Activated gamma-delta T cell treated with Interleukin-2 at 50 U/mL for 16 hours (primary cell): ENCODE results near the gene SUN2.
A peak's percentile ranks its signal among the peaks of the same experiment; 100 is the strongest.
"Not testable (repeated sequence)": the region's sequence is repeated elsewhere in the genome, so short reads cannot be mapped to it uniquely, and the experiment has no call there.

Source experiments
- DNase-seq: peaks from one replicate; pipeline ENCODE4 v3.0.0-alpha.2; 2020

SUN2 gene

GRCh38 chr22:38755911-38756532 lies at the start of gene SUN2:
TSS of gene SUN2 (minus strand) at chr22:38755998. CDS start at chr22:38752628, 3,370 bp downstream.
- peak; percentile 95 for DNase-seq

- not testable (repeated sequence) for DNase-seq
Measured at GRCh38 chr22:38805041-38805593, 49.3 kb upstream of the SUN2 start.

- no peak for DNase-seq
Measured at GRCh38 chr22:38802671-38803121, 46.9 kb upstream of the SUN2 start.

GRCh38 chr22:38799265-38800002 lies 43.6 kb upstream of the SUN2 start:
- DNase-seq: no peak

- no peak for DNase-seq
Measured at GRCh38 chr22:38798496-38798895, 42.7 kb upstream of the SUN2 start.

GRCh38 chr22:38796262-38796957 lies 40.6 kb upstream of the SUN2 start:
- DNase-seq: no peak

- DNase-seq: no peak
Measured at GRCh38 chr22:38795569-38795968, 39.8 kb upstream of the SUN2 start.

GRCh38 chr22:38793721-38794466 lies 38.1 kb upstream of the SUN2 start, which contains the start of gene DNAL4:
TSS of gene DNAL4 (minus strand) at chr22:38794143. CDS start at chr22:38782731, 11,412 bp downstream.
- DNase-seq: peak; percentile 92

- no peak for DNase-seq
Measured at GRCh38 chr22:38793317-38793716, 37.5 kb upstream of the SUN2 start.

GRCh38 chr22:38792833-38793232 lies 37.0 kb upstream of the SUN2 start:
- no peak for DNase-seq

- no peak for DNase-seq
Measured at GRCh38 chr22:38789606-38790005, 33.8 kb upstream of the SUN2 start.

GRCh38 chr22:38788846-38789245 lies 33.0 kb upstream of the SUN2 start:
- DNase-seq: no peak

- DNase-seq: no peak
Measured at GRCh38 chr22:38788021-38788816, 32.4 kb upstream of the SUN2 start.

- no peak for DNase-seq
Measured at GRCh38 chr22:38786631-38787030, 30.8 kb upstream of the SUN2 start.

- no peak for DNase-seq
Measured at GRCh38 chr22:38784856-38785255, 29.1 kb upstream of the SUN2 start.

- DNase-seq: no peak
Measured at GRCh38 chr22:38784035-38784434, 28.2 kb upstream of the SUN2 start.

GRCh38 chr22:38783095-38783615 lies 27.4 kb upstream of the SUN2 start:
- no peak for DNase-seq

- DNase-seq: no peak
Measured at GRCh38 chr22:38782402-38783094, 26.8 kb upstream of the SUN2 start.

GRCh38 chr22:38781033-38781432 lies 25.2 kb upstream of the SUN2 start:
- no peak for DNase-seq

GRCh38 chr22:38777087-38777671 lies 21.4 kb upstream of the SUN2 start:
- DNase-seq: no peak

- no peak for DNase-seq
Measured at GRCh38 chr22:38776086-38776485, 20.3 kb upstream of the SUN2 start.
